Naive B cell (primary cell): ENCODE data around the gene RBBP5. TPM values are rescaled to one million over a fixed set of nuclear protein-coding genes. Genes with fewer than 3 reads are reported as not detected.
A peak's percentile ranks its signal among the peaks of the same experiment; 100 is the strongest.

Experiments used
- ATAC-seq, 2 donors: fragments of 150-1000 bp; cut with Tn5 transposase; 2 replicates each; pipeline ENCODE4 v1.10.0; 2021; ENCODE audit warnings: low read depth in 2 of 2, mild to moderate bottlenecking in 2 of 2, moderate library complexity in 2 of 2
- DNase-seq: peaks from one replicate; pipeline ENCODE4 v3.0.0; 2022
- H3K27ac Mint-ChIP-seq, 6 donors: one replicate each; pipeline ENCODE4 v1.8.0; 2020 to 2022; ENCODE audit warnings: mild to moderate bottlenecking in 6 of 6, mixed read lengths in 6 of 6, moderate library complexity in 5 of 6, inconsistent platforms in 2 of 6
- H3K27me3 Mint-ChIP-seq, 3 donors: one replicate each; pipeline ENCODE4 v1.8.0; 2021 to 2022; ENCODE audit warnings: mixed read lengths in 3 of 3, mild to moderate bottlenecking in 1 of 3
- H3K36me3 Mint-ChIP-seq, 2 donors: one replicate each; pipeline ENCODE4 v1.8.0; 2020 to 2022; ENCODE audit warnings: mixed read lengths in 2 of 2, inconsistent platforms in 1 of 2, mild to moderate bottlenecking in 1 of 2
- H3K4me1 Mint-ChIP-seq, 3 donors: one replicate each; pipeline ENCODE4 v1.8.0; 2020 to 2022; ENCODE audit warnings: mixed read lengths in 3 of 3, inconsistent platforms in 1 of 3, mild to moderate bottlenecking in 1 of 3, moderate library complexity in 1 of 3
- H3K4me3 Mint-ChIP-seq, 8 donors: one replicate each; pipeline ENCODE4 v1.8.0; 2020 to 2022; ENCODE audit warnings: mild to moderate bottlenecking in 8 of 8, mixed read lengths in 8 of 8, moderate library complexity in 8 of 8, inconsistent platforms in 2 of 8
- H3K9me3 Mint-ChIP-seq, 7 donors: one replicate each; pipeline ENCODE4 v1.8.0; 2020 to 2022; ENCODE audit warnings: mixed read lengths in 7 of 7, mild to moderate bottlenecking in 5 of 7, inconsistent platforms in 2 of 7, moderate library complexity in 1 of 7
- polyA plus RNA-seq, 6 donors: library from polyadenylated mRNA; unstranded; fragments of 300-500 nt; fragmentation: Illumina TruSeq; gene quantifications; one replicate each; pipeline ENCODE4 v1.2.3, GENCODE V29; 2021; ENCODE audit warnings: low read depth in 6 of 6

The RBBP5 gene
- polyA plus RNA-seq, 6 donors from 2014 or later: 7.8 to 21.2 (median 18.9) TPM

DNA sequence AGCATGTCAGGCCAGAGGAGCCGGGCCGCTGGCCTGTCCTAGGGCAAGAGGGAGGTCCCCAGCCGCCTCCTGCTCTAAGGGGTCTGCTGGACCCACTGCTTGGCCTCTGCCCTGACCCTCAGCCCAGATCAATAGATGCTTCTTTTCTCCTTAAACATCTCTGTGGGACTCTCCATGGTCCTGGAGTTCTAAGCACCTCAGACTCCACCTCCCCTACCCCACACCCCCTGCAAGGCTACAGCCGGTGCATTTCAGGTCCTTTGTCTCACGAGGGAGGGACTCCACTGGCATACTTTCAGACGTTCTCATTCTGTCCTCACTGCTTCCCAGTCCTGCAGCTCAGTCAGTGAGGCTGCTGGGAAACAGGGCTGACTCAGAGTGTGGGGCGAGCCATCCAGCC lies 67.8 kb downstream of the RBBP5 start:
- DNase-seq (no peak), ATAC-seq (no peak)
- no peaks in the 10 kb centered on the region for H3K9me3 Mint-ChIP-seq
- peaks cover 11 to 19% (median 15%) of the 10 kb centered on the region in 3 donors for H3K27me3 Mint-ChIP-seq
- H3K36me3 Mint-ChIP-seq: no peaks in the 10 kb centered on the region
- H3K4me3 Mint-ChIP-seq: no peak overlapping the region
- peaks cover 0 to 4% (median 0%) of the 10 kb centered on the region in 3 donors for H3K4me1 Mint-ChIP-seq
- no peak overlapping the region for H3K27ac Mint-ChIP-seq

DNA sequence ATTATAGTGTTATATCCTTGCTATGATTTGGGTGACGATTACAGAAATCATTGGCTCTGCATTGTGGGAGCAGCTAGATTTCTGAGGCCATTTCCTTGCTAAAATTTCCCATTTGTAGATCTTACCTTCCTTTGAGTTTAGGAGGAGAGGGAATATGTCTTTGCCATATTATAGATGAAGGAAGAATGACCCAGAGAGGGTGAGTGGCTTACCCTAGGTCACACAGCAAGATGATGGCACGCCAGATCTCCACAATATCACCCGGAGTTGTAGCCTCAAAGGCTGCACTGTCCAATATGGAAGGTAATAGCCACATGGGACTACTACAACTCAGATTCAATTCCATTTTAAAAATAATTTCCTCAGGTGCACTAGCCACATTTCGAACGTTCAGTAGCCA lies 68.5 kb downstream of the RBBP5 start:
- Mint-ChIP-seq H3K27ac (no peak overlapping the region), H3K27me3 (peaks cover 12 to 26% (median 15%) of the 10 kb centered on the region in 3 donors), H3K4me3 (no peak overlapping the region), H3K36me3 (no peaks in the 10 kb centered on the region), H3K4me1 (peaks cover 0 to 4% (median 0%) of the 10 kb centered on the region in 3 donors), H3K9me3 (no peaks in the 10 kb centered on the region)
- DNase-seq: no peak
- ATAC-seq: no peak

DNA sequence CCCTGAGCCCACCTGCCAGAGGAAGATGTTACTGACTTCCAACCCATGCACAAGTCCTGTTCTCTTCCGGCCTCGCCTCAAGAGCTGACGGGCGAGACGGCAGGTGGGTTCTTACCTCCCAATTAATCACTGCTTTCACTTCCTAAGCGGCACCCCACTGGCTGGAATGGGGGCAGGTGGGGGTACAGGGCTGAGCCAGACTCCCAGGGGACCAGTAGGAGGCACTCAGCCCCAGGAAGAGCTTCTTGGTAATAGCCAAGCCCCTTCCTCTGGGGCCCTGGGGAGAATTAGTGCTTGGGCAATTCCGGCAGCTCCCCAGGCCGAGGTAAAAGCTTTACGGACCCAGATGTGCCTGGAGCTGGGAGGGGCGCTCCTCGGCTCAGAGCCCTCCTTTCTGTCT lies 69.1 kb downstream of the RBBP5 start:
- H3K4me3 Mint-ChIP-seq: no peak overlapping the region
- H3K36me3 Mint-ChIP-seq: no peaks in the 10 kb centered on the region
- no peak for DNase-seq
- peaks cover 16 to 29% (median 17%) of the 10 kb centered on the region in 3 donors for H3K27me3 Mint-ChIP-seq
- H3K27ac Mint-ChIP-seq: no peak overlapping the region
- ATAC-seq: no peak
- peaks cover 0 to 4% (median 0%) of the 10 kb centered on the region in 3 donors for H3K4me1 Mint-ChIP-seq
- H3K9me3 Mint-ChIP-seq: no peaks in the 10 kb centered on the region

DNA sequence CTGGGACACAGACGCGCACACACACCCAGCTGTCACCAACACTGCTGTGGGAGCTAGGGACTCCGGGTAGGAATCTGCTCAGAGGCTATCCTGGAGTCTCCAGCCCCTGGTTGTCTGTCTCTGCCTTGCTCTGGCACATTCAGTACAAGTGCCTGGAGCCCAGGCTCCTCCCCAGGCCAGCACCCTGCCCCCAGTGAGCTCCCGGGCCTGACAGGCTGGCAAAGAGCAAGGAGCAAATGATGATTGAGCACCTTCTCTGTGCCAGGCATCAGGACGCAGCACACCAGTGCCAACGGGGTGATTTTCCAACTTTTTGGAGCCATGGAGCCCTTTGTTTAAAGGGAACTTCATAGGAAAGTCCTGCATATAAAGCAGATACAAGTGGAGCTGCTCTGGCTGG lies 72.3 kb downstream of the RBBP5 start:
- ATAC-seq (no peak), DNase-seq (no peak)
- Mint-ChIP-seq H3K36me3 (no peaks in the 10 kb centered on the region), H3K4me3 (no peak overlapping the region), H3K9me3 (no peaks in the 10 kb centered on the region), H3K27me3 (peaks cover 41 to 44% (median 43%) of the 10 kb centered on the region in 3 donors), H3K4me1 (peaks cover 0 to 6% (median 0%) of the 10 kb centered on the region in 3 donors), H3K27ac (no peak overlapping the region)

DNA sequence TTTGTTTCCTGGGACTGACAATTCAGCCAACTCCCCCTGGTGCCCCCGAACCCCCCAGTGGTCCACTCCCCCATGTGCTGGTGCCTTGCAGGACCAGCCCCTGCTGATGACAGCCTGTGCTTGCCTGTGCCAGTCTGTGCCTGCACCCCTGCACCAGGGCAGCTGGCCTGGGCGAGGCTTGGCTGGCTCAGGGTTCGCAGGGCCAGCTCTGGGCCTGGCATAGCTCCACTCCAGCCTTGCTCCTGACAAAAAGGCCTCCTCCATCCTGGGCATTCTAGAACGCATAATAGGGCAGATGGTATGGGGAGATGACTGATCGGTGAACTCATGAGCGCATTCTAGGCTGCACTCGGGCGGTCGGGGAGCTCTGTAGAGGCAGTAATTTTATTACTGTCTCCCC lies 73.4 kb downstream of the RBBP5 start:
- Mint-ChIP-seq H3K36me3 (no peaks in the 10 kb centered on the region), H3K9me3 (no peaks in the 10 kb centered on the region), H3K4me1 (peaks cover 0 to 6% (median 0%) of the 10 kb centered on the region in 3 donors), H3K27ac (peak overlapping the region in 1 of 6 donors; percentile 38), H3K4me3 (no peak overlapping the region), H3K27me3 (peaks cover 37 to 51% (median 47%) of the 10 kb centered on the region in 3 donors)
- ATAC-seq (no peak), DNase-seq (no peak)

DNA sequence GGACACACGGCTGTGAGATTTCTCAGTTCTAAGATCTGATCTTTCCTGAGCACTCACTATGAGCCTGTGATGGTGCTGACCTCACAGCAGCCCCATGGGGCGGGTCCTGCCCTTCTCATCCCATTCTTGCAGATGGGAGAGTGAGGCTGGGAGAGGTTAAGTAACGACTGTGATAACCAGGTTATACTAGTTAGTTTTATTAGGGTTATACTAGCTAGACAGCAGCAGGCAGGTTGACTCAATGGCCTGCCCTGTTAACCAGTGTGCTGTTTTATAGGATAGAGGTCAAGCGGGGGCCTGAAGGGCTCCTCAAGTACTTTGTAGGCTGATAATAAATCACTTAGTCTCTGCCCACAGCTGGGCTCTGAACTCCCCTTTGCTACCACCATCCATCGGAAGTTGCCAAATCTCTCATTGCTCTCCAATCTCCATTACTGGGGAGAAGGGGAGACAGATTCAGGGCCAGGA lies 74.0 kb downstream of the RBBP5 start:
- Mint-ChIP-seq H3K36me3 (no peaks in the 10 kb centered on the region), H3K4me1 (peaks cover 0 to 6% (median 0%) of the 10 kb centered on the region in 3 donors)
- DNase-seq: no peak

DNA sequence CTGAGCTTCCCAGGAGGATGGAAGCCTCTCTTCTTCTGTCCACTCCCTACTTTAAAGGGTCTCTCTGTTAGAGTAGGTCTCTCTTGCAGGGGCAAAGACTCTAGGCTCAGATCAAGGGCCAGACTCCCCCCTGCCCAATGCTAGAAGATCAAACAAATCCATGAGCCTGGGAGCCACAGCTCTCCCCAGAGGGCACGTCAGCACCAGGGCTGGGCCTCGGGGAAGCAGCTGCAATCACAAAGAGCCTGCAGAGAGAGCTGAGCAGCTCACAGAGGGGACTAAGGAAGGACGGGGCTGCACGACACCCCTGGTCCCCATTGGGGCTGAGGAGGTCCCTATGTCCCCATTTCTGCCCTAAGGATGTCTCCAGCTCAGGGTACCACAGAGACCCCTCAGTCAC lies 74.9 kb downstream of the RBBP5 start:
- Mint-ChIP-seq H3K27ac (no peak overlapping the region), H3K4me1 (peaks cover 0 to 9% (median 0%) of the 10 kb centered on the region in 3 donors), H3K27me3 (peaks cover 41 to 62% (median 56%) of the 10 kb centered on the region in 3 donors), H3K4me3 (no peak overlapping the region), H3K9me3 (no peaks in the 10 kb centered on the region), H3K36me3 (no peaks in the 10 kb centered on the region)
- DNase-seq: no peak
- ATAC-seq: no peak

More for the DNA sequence above, 74.0 kb downstream of the RBBP5 start:
- H3K4me3 Mint-ChIP-seq: peak overlapping the region in 1 of 8 donors; percentile 15
- H3K27ac Mint-ChIP-seq: no peak overlapping the region
- no peak for ATAC-seq
- no peaks in the 10 kb centered on the region for H3K9me3 Mint-ChIP-seq
- peaks cover 37 to 53% (median 46%) of the 10 kb centered on the region in 3 donors for H3K27me3 Mint-ChIP-seq

DNA sequence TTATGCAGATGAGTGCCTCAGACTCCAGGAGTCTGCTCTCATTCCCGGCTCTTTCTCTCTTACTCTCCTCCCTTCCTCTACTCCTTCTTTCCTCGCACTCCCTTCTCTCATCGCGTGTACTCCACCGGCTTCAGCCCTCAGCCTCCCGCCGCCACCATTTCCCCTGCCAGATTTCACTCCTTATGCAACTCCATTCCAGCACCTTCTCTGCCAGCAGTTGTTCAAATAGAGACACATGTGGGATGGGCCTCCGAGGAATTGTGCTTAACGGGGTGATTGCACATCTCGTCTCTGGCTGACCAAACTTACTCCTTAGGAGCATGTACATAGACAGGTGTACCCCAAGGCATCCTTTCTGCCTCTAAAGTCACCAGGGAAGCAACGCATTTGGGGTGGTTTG lies 76.6 kb downstream of the RBBP5 start:
- DNase-seq (no peak), ATAC-seq (no peak)
- Mint-ChIP-seq H3K36me3 (no peaks in the 10 kb centered on the region), H3K4me3 (no peak overlapping the region), H3K9me3 (no peaks in the 10 kb centered on the region), H3K27me3 (peaks cover 43 to 68% (median 66%) of the 10 kb centered on the region in 3 donors), H3K4me1 (peaks cover 0 to 5% (median 0%) of the 10 kb centered on the region in 3 donors), H3K27ac (peak overlapping the region in 2 of 6 donors; percentile 34 to 67)

DNA sequence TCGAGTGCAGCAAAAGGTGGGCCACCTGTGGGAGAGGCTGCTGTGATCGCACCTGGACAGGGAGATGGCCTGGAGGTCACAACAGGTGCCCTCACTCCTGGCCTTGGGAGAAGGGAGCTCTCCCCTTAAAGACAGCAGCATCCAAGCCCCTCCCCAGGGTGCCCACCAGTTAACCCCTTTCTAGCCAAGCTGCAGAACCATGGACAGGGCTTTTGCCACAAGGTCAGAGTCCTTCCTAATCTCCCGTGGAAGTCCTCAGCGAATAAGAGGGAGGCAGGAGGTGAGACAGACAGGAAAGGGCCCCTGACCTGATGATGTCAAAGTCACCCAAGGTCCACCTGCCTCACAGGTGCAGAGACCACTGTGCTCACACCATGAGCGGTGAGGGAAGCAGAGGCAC lies 77.0 kb downstream of the RBBP5 start:
- Mint-ChIP-seq H3K27me3 (peaks cover 43 to 68% (median 66%) of the 10 kb centered on the region in 3 donors), H3K27ac (no peak overlapping the region), H3K9me3 (no peaks in the 10 kb centered on the region), H3K4me3 (no peak overlapping the region), H3K36me3 (no peaks in the 10 kb centered on the region), H3K4me1 (peaks cover 0 to 5% (median 0%) of the 10 kb centered on the region in 3 donors)
- ATAC-seq (no peak), DNase-seq (no peak)

DNA sequence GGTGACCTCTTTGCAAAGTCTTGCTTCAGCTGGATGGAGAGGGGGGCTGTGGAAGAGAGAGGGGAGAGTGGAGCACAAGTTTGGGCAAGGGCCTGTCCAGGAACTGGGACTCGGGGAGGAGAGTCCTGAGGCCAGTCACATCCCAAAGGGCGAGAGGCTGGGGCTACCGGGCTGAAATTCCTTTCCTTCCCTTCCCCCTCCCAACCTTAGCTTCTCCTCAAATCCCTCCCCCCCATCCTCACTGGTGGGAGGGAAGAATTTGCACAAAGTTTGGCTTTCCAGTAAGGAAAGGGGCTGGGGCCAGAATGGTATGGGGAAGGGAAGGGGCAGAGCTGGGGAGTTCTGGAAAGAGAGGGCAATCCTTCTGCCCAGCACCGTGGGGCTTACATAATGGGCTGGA lies 77.9 kb downstream of the RBBP5 start:
- no peak overlapping the region for H3K27ac Mint-ChIP-seq
- no peak for ATAC-seq
- H3K27me3 Mint-ChIP-seq: peaks cover 38 to 68% (median 67%) of the 10 kb centered on the region in 3 donors
- H3K4me3 Mint-ChIP-seq: no peak overlapping the region
- DNase-seq: no peak
- no peaks in the 10 kb centered on the region for H3K9me3 Mint-ChIP-seq
- H3K36me3 Mint-ChIP-seq: no peaks in the 10 kb centered on the region
- peaks cover 0 to 5% (median 0%) of the 10 kb centered on the region in 3 donors for H3K4me1 Mint-ChIP-seq

DNA sequence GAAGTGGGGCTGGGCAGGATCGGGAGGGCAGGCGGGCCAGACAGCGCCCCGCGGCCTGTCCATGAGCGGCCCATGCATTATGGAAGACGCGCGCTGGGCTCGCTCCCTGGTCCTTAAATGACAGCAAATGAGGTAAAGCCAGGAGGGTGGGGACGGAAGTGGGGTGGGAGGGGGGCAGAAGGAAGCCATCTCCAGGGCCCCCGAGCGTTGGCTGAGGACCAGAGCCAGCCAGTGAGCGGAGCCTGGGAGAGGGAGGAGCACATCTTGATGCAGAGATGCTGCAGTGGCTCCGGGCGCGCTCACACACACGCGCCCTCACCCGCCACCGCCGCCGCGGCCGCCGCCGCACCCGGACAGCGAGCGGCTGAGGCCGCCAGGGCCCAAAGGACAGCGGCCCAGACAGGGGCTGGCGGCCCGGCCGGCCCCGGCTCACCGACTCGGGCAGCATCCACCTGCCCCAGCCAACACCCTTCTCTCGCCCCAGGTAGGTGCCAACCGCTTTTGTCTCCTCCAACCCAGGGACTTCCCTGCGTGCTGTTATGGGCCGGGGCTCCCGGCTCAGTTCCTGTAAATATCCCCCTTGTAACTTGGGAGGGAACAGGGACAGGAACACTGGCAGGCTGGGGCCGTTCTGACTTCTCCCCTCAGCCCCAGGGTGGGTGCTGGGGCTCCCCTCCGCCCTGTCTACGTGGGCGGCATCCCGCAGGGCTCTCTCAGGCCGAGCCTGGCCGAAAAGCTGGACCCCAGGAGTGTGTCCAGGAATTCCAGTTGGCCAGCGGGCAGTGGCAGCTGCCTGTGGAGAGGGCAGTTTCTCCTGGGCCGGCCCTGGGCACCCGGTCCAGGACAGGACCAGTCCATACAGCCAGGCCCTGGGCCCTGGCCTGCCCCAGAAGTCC lies 78.6 kb downstream of the RBBP5 start, which contains the start of gene CNTN2:
TSS of gene CNTN2 (plus strand) at position 302 of the 896 bp plus-strand sequence. CDS start 9,974 bp downstream, outside the sequence.
- H3K4me3 Mint-ChIP-seq: peak within 1 kb of the TSS in 1 of 8 donors; percentile 25
- ATAC-seq (no peak), DNase-seq (no peak)
- H3K4me1 Mint-ChIP-seq: peaks cover 0 to 5% (median 0%) of the 10 kb centered on the region in 3 donors
- no peak within 1 kb of the TSS for H3K27ac Mint-ChIP-seq
- H3K36me3 Mint-ChIP-seq: no peaks in the 10 kb centered on the region
- H3K27me3 Mint-ChIP-seq: peaks cover 38 to 70% (median 60%) of the 10 kb centered on the region in 3 donors
- H3K9me3 Mint-ChIP-seq: no peaks in the 10 kb centered on the region

DNA sequence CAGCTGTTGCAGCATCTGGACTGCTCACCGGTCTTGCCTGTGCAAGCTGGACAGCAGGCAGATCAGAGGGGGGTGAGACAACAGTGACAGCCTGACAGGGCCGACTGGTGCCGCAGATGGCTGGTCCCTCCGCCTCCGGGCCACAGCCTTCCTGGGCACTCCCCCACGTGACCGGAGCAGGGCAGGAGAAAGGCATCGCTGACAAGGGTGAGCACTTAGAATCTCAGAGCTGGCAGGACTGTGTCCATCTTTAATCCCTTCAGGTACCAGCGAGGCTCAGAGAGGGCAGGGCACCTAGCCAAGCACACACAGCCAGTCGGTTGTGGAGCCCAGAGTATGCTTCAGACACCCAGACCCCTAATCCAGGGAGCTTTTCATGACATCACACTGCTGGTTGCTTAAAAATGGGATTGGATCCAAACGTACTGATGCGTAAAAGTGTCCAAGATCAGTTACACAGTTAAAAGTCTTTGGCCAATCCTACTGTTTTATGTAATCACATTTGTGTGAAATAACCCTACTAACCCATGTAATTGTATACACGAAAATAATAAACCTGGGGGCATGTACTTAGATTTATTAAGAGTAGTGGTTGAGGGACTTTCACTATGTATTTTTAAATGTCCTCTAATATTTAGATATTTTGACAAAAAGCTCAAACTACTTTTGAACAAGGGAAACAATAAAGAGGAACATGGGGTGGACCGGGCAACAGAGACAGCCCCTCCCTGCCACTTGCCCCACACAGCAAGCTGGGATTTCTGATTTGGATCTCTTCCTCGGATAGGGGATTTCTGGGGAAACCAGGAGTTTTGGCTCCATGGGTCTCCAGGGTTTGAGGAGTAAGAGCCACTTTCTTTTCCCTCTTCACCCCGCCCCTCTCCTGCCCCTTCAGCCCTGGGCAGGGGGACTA lies 79.5 kb downstream of the RBBP5 start:
- H3K36me3 Mint-ChIP-seq: no peaks in the 10 kb centered on the region
- H3K4me1 Mint-ChIP-seq: peaks cover 0 to 5% (median 0%) of the 10 kb centered on the region in 3 donors
- H3K4me3 Mint-ChIP-seq: peak overlapping the region in 1 of 8 donors; percentile 25
- no peak overlapping the region for H3K27ac Mint-ChIP-seq
- H3K9me3 Mint-ChIP-seq: no peaks in the 10 kb centered on the region
- ATAC-seq: no peak
- H3K27me3 Mint-ChIP-seq: peaks cover 31 to 64% (median 59%) of the 10 kb centered on the region in 3 donors
- no peak for DNase-seq
